Myocyte (in vitro differentiated cells): ENCODE data around the gene QRICH2. TPM values are rescaled to one million over a fixed set of nuclear protein-coding genes. Genes with fewer than 3 reads are reported as not detected.
A peak's percentile ranks its signal among the peaks of the same experiment; 100 is the strongest.
"Not testable (repeated sequence)": the region's sequence is repeated elsewhere in the genome, so short reads cannot be mapped to it uniquely, and the experiment has no call there.

Experiments
- DNase-seq: peaks from one replicate; pipeline ENCODE4 v3.0.0-alpha.2; 2012; ENCODE audit warnings: low read depth
- total RNA-seq: library from RNA; depleted of rRNA; stranded (reverse); fragments of >200 nt; gene quantifications from 2 replicates; pipeline ENCODE4 v1.2.3, GENCODE V29; 2014

QRICH2 gene
- total RNA-seq, 1 donor from 2014 or later, result 1.7 TPM

DNA sequence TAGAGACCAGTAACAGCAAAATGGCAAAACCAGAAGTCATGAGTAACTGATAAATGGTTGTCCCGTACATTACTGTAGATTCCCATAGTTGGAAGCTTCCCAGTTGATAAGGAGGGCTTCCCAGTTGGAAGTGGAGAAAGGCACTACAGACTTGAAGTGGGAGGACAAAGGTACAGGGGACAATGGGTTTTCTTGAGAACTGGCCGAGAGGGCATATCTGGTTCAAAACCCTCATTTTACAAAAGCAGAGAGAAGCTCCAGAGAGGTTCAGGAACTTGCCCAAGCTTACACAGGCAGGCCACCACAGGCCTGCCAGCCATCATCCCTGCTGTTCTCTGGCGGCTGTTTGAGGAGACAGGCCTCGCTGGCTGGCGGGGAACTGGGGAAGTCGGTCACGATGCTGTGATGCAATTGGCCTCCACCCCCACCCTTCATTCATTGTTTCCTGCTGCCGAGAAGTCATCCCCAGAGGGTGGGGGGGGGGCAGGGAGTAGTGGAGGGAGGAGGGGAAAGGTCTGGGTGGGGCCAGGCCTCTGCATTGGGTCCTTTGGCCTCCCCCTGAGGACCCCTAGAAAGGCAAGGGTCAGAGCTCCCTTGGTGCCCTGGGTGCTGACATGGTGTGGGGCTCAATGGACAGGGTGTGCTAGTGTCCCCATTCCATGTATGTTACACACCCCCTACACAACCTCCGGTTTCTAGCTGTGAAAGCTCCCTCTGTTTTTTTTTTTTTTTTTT, 39.9 kb downstream of the QRICH2 start:
- DNase-seq, result peak; percentile 59

DNA sequence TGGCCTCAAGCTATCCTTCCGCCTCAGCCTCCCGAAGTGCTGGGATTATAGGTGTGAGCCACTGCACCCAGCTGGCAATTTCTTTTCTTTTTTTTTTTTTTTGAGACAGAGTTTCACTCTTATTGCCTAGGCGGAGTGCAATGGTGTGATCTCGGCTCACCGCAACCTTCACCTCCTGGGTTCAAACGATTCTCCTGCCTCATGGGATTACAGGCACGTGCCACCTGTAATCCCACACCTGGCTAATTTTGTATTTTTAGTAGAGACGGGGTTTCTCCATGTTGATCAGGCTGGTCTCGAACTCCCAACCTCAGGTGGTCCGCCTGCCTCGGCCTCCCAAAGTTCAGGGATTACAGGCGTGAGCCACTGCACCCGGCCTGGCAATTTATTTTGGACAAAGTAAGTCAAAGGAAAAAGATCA, 40.5 kb downstream of the QRICH2 start:
- DNase-seq, result not testable (repeated sequence)

GRCh38 chr17:76267051-76267576, 41.0 kb downstream of the QRICH2 start:
- DNase-seq, result no peak

GRCh38 chr17:76266244-76266938, 41.7 kb downstream of the QRICH2 start:
- DNase-seq, result peak; percentile 30

DNA sequence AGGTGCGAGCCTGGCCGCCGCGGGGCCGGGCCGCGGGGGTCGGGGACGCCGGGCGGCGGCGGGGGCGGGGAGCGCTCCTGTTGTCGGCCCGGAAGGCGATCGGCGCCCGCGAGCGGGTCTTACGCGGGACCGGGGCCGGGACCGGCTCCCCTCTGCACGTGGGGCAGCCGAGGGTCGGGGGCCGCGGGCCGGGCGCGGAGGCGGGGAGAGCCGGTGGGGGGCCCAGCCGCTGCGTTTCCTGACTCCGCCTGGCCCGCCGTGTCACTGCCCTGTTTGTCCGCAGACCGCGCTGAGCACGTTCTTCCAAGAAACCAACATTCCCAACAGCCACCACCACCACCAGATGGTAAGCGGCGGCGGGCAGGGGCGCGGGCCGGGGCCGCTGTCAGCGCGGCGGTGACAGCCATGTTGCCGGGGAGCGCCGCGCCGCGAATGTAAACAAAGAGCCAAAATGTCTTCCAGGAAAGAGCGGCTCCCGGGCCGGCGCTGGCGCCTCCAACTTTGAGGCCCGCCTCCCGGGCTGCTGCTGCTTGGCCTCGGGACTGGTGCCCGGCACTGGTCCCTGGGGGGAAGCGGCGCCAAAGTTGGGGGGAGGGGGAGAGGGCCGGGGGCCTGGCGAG, 42.3 kb downstream of the QRICH2 start:
- peak; percentile 65 for DNase-seq

DNA sequence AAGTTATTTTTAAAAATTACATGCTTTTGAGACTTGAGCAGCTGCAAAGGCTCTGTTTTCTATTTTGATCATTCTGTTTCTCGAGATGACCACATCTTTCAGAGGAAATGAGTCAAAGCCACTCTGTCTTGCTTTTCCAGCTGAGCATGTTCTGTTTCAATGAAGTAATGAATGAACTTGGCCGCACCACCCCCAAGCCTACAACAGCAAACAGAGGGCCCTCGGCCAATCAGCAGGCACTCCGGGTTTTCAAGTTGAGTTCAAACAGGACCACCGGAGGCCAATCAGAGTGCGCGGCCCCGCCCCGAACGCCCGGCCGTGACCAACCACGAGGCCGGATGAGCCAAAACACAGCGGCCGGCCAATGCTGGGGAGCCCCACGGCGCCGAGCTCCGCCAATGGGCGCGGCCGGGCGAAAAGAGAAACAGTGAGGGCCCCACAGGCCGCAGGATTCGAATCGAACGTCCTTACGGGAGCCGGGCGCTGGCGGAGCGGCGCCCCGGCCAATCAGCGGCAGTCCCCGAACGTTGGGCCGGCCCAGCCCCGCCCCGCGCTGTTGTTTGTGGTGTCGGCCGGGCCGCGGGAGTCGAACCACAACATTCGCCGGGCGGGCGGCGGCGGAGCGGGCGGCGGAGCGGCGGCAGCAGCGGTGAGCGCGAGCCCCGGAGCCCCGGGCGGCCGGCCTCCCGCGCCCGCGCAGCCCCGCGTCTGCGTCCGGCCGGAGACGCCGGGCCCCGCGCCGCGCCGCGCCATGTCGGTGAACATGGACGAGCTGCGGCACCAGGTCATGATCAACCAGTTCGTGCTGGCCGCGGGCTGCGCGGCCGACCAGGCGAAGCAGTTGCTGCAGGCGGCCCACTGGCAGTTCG, 43.1 kb downstream of the QRICH2 start, which contains the start of gene UBALD2:
TSS of gene UBALD2 (plus strand) at position 594 of the 869 bp plus-strand sequence. CDS start at position 752, 158 bp downstream.
- DNase-seq, result peak; percentile 100

DNA sequence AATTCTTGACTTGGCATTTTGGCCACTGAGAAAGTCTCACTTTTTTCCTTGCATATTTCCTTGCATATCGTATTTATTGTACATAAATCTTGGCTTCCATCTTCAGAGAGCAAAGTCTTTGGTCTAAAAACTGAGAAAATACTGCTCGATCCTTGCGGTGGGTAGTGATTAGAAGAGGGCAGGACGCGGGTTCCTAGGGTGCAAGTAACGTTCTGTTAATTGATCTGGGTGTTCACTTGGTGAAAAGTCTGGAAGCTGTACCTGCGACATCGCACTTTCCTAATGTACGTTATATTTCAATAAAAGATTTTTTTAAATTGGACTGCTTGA, 43.7 kb downstream of the QRICH2 start:
- no peak for DNase-seq

DNA sequence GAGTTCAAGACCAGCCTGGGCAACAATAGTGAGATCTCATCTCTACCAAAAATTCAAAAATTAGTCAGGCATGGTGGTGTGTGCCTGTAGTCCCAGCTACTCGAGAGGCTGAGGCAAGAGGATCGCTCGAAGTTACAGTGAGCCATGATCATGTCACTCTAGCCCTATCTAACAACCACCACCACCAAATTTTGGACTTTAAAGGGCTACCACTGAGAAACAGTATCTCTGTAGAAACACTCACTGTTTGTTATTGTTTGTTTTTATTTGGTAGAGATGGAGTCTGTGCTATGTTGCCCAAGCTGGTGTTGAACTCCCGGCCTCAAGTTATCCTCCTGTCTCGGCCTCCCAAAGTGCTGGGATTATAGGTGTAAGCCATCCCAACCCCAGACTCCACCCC, 44.2 kb downstream of the QRICH2 start:
- no peak for DNase-seq

DNA sequence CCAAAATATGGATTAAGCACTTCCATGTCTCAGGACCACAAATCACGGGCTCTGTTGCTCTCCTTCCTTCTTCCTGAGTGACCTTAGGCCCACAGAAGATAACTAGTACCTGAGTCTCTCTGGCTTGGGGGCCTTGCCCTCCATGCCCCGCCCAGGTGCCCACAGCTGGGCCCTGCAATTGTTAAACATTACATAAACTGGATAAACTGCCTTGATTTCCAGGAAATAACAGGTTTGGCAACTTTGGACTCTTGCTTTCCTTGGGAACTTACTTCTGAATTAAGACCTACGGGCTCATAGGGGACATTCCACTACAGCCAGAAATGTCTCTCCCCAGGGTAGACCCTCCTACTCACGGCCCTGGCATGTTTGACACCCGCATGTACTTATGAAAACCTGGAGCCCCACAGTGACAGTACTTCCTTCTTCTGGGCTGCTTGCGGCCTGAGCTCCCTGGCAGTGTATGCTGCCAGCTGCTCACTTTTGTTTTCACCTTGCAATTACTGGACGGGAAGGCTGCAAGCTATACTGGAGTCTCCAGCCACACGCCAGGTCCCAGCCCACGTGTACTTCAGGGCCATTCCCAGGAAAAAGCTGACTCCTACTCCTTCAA, 45.2 kb downstream of the QRICH2 start:
- DNase-seq, result no peak

DNA sequence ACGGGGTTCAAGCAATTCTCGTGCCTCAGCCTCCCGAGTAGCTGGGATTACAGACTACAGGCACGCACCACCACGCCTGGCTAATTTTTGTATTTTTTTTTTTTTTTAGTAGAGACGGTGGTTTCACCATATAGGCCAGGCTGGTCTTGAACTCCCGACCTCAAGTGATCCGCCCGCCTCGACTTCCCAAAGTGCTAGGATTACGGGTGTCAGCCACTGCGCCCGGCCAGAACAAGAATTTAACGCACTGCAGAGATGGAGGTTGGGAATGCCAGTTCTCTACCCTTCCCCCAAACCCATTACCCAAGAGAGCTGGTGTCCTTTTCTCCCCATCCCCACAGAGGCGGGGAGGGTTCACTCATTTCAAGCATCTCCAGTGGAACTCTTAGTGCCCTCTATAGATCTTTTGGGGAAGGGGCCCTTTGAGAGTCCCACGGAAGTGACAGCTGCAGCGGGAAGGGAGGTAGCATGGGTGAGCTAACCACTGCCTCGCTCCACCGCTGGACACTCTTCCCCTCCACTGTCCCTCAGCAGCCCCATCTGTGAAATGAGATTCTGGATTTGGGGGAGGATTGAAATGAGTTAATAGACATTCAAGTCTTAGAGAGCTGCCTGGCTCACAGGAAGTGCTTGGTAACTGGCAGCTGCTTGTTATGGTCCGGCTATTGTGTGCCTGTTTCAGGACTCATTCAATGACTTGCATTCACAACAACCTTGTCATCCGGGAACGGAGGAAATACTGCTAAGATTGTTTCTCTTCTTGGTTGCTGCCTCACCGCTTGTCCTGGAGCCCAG, 46.5 kb downstream of the QRICH2 start:
- peak; percentile 67 for DNase-seq

DNA sequence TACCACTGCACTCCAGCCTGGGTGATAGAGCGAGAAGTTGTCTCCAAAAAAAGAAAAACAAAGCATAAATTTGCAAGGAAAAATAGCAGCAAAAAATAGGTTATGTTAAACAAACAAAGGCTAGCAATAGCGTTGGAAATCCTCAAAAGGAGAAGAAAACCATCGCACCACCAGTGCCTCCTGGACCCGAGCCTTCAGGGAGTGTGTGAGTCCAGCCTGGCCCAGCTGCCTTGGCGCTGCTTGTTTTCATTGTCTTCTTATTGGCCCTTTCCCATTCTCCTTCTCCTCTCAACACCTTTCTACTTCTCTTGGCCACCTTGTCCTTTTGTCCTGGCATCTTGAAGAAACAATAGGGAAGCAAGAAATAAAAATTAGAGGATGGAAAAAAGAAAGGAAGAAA, 47.4 kb downstream of the QRICH2 start:
- DNase-seq, result no peak

- no peak for DNase-seq
Observed at GRCh38 chr17:76260220-76260619, 47.9 kb downstream of the QRICH2 start.

GRCh38 chr17:76256430-76257050, 51.5 kb downstream of the QRICH2 start:
- not testable (repeated sequence) for DNase-seq

GRCh38 chr17:76255801-76256429, 52.2 kb downstream of the QRICH2 start:
- no peak for DNase-seq

DNA sequence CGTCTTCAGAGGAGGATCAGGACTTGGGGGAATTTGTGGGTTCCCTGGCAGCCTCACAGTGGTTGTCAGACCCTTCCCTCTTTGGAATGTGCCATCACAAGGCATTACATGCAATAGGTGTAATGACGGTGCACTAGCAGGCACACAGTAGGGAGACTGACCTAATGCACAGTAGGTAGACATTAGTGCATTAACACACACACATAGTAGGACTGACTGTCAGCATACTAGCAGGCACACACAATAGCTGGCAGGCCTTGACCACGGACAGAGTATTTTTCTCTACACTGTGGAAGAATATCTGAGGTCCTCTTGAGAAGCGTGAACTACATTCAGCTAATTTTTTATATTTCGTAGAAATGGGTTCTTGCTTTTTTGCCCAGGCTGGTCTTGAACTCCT, 53.8 kb downstream of the QRICH2 start:
- no peak for DNase-seq

DNA sequence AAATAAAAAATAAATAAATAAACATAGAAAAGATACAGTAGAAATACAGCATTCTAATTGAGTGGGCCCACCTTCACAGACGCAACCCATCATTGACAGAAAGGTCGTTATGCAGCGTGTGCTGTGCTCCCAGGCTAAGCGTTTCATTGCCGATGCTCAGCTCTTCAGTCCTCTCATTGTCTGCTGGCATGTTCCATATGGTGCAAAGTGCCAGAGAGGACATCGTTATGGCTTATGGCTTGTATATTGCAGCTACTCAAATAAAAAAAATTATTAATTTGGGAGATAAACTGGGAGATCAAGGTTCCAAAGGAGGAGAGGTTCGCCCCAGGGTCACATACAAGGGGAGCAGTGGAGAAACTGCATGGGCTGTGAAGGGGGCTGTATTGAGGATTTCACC, 54.2 kb downstream of the QRICH2 start:
- no peak for DNase-seq

DNA sequence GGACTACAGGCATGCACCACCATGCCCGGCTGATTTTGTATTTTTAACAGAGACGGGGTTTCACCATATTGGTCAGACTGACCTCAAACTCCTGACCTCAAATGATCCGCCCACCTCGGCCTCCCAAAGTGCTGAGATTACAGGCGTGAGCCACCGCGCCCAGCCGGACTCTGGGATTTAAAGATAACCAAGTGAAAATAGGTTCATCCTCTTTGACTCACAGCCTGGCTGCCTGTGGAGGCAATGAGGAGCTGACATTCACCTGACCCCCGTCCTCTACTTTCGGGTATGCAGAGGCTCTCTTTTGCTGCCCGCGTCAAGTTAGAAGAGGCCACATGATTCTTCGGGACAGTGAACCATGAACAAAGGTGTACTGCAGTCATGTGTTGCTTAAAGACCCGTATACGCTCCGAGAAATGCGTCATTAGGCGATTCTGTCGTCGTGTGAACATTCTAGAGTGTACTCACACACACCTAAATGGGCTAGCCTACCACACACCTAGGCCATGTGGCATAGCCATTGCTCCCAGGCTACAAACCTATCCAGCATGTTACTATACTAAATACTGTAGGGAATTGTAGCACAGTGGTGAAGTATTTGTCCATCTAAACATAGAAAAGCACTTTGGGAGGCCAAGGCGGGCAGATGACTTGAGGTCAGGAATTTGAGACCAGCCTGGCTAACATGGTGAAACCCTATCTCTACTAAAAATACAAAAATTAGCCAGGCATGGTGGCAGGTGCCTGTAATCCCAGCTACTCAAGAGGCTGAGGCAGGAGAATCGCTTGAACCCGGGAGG, 54.9 kb downstream of the QRICH2 start:
- DNase-seq, result peak; percentile 66
